Renal cortical epithelial cell (primary cell): ENCODE data around the gene VSIG2. TPM values are rescaled to one million over a fixed set of nuclear protein-coding genes. Genes with fewer than 3 reads are reported as not detected.

Experiments
- DNase-seq: peaks from one replicate; pipeline ENCODE4 v3.0.0-alpha.2; 2011; ENCODE audit warnings: low read depth
- total RNA-seq: library from RNA; depleted of rRNA; stranded (reverse); fragments of >200 nt; gene quantifications from 2 replicates; pipeline ENCODE4 v1.2.3, GENCODE V29; 2014

Gene VSIG2
- total RNA-seq, 1 donor from 2014 or later = 0.10 TPM

DNA sequence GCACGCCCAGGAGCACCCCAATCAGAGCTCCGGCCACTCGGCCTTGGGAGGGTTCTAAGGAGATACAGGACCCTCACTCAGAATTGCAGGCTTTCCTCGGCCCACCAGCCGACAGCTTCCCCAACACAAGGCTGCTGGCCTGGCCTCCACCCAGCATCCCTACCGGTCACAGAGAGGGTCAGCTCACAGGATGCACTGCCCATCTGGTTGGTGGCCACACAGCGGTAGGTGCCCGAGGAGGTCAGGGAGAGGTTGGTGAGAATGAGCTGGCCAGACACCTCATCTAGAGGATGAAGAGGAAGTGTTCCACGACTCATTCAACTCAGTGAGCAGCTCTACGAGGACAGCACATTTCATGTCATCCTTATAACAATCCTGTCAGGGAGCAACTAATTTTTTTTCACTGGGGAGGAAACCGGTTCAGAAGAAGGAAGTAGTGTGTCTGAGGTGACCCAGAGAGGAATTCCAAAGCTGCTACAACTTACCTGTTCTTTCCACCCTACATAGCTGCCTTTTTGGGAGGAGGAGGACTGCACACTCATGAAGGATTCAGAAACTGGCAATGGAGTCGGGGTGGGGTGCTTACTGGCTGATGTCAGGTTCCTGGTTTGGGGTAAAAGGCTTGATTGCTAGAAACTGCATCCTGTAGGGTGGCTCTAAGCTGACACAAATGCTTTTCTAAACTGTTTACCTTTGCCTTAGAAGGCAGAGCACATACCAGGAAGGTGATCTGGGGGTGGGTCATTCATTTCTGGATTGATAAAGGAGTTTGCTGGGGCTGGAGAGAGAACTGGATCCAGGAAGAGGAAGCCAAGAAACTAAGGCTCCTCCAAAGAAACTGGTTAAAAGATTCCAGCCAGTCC lies 3.3 kb downstream of the VSIG2 start:
- peak; percentile 32 for DNase-seq

DNA sequence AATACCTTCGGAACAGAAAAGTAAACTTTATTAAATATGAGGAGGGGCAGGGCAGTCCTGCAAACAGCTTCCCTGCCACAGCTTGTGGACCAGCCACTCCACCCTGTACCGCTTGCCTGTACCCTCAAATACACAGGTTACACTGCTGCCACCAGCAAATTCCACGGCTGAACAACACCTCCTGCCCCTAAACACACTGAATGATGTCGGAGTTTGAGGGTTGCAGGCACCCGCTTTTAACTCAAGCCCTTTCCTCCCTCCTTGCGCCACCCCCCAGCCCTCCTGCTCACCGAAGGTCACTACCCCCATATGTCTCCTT lies 4.0 kb downstream of the VSIG2 start:
- DNase-seq = no peak

DNA sequence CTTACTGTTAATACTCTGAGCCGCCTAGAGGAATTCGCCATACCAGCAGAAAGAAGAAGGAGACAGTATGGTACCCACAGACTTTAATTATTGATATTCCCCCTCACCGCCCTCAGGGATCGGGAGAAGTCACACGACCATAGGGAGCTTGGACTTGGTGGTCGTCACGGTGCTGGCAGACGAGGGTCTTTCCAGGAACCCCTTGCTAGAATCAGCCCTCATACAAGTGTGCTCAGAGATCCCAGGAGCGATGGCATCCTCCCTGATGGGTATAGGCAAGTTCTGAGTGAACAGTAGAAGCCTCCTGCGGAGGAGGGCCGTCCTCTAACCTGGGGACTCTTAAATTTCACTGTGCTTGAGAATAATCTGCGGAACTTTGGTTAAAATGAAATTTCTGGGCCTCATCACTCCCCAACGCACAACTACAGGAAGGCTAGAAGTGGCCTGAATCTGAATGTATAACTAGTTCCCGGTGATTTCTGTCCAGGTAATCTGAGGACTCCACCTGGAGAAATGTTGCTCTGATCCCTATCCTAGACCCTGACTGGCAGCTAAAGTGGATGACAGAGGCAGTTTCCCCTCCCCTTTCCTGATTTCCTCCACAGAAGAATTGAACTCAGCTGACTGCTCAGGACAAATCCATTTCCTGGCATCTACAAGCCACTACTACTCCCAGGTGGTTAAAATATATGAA lies 4.5 kb downstream of the VSIG2 start:
- DNase-seq = no peak

DNA sequence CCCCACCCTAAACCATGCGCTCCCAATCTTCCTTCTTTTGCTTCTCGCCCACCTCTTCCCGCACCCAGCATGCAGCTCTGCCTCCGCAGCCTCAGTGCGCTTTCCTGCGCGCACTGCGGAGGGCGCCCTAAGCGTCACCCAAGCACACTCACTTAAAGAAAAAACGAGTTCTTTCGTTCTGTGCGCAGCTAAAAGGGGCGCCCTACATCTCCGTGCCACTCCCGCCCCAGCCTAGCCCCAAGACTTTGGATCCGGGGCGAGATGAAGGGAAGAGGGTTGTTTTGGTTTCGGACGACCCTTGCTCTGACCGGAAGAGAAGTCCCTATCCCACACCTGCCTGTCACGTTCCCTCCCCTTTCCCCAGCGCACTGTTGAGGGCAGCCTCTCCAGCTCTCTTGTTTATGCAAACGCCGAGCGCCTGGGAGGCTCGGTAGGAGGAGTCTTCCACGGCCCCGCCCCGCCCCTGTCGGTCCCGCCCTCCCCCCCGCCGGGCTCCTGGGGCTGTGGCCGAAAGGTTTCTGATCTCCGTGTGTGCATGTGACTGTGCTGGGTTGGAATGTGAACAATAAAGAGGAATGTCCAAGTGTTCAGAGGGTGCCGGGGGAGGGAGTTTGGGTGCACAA lies 5.3 kb downstream of the VSIG2 start:
- peak; percentile 88 for DNase-seq

DNA sequence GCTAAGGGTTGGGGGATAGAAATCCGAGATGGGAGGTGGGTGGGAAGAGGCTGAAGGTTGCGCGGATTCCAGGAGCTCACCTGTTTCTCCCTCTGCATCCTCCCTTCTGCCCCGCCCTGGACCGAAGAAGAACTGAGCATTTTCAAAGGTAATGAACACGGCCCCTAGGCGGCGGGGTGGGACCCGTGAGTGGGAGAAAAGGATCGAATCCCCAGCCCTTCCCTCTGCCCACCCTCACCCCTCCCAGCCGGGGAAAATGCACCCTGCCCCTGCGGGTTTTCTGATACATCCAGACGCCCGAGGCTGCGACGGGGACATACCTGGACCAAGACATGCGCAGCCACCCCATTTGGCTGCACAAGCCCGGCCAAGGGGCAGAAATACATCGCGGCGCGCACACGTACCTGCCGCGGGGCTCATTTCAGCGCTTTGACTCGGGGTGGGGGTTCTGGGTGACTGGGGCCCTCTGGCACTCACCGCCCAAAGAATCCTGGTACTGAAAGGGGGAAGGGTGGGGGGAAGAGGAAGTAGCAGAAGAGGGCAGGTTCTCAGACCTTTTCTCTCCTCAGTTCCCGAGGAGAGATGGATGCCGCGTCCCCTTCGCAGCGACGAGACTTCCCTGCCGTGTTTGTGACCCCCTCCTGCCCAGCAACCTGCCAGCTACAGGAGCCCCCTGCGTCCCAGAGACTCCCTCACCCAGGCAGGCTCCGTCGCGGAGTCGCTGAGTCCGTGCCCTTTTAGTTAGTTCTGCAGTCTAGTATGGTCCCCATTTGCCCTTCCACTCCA lies 6.0 kb downstream of the VSIG2 start:
- no peak for DNase-seq

DNA sequence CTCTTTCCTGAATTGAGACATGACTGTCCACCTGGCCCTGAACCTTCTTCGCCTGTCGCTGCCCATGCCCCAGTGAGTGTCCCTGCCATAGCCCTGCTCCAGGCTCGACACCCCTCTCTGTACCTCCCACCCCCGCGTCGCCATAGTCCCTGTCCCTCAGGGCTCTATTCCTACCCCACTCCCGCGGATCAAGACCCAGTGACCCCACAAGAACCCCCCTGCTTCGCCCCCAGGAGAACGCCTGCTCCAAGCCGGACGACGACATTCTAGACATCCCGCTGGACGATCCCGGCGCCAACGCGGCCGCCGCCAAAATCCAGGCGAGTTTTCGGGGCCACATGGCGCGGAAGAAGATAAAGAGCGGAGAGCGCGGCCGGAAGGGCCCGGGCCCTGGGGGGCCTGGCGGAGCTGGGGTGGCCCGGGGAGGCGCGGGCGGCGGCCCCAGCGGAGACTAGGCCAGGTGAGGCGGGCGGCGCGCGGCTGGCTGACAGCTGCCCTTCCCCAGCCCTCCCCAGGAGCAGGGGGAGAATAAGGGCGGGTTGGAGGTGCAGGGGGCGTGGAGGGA lies 6.7 kb downstream of the VSIG2 start:
- DNase-seq = no peak

DNA sequence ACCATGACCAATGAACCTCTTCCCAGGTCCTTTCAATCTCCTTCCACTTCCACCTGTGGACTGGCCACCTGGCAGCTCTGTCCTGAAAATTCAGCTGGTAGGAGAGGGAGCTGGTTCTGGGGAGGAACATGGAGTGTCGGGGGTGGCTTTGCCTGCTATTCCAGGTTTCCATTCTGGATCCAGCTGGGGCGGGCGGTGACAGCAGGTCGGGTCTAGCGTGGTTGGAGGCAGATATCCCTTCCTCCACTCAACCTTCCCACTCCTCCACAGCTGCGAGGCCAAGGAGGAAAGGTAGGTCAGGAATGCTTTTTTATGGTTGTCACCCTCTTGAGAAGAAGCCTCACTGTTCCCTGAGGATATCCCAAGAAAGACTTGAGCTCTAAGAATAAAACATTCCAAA lies 9.0 kb downstream of the VSIG2 start:
- DNase-seq = no peak

DNA sequence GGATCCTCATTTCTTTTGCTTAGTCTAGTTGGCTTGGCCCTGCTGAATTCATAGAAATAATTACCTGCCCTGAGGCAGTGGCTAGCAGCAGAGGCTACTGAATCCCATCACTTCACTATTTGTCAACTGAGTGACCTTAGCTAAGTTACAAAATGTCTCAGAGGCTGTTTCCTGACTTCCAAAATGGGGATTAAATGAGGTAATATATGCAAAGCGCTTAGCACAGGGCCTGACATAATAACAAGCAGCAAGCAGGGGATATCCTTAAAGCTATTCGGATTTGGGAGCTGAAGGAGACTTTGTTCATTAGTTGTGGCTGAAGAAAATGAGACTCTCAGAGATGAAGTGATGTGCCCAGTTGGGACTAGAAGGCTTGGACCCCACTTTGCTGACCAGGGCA lies 9.5 kb downstream of the VSIG2 start:
- DNase-seq = no peak

DNA sequence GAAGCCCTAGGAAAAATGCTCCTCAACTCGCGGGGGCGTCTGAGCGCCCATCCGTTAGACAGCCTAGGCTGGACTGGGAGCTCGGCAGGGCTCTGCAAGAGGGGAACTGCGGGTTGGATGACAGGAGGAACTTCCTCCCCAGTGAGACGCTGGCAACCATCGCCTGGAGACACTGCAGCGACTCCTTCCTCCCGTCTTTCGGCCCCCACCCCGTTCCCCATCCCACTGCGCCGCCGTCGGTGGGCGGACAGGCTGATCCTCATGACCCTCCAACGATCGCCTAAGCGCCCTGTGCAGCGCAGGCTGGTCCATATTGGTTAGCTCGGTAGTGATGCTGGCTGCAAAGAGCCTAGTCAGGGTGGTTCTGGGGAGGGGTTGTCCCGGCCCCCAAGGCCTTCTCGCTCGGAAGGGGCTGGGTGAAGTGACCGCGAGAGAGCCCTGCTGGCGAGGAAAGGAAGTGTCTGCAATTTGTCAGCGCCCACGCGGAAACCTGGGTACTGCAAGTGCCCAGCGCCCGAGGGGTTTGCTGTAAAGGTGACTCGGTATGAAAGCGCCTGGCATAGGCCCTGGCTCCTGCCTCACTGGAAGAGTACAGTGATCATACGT lies 11.7 kb downstream of the VSIG2 start:
- DNase-seq = peak; percentile 30

DNA sequence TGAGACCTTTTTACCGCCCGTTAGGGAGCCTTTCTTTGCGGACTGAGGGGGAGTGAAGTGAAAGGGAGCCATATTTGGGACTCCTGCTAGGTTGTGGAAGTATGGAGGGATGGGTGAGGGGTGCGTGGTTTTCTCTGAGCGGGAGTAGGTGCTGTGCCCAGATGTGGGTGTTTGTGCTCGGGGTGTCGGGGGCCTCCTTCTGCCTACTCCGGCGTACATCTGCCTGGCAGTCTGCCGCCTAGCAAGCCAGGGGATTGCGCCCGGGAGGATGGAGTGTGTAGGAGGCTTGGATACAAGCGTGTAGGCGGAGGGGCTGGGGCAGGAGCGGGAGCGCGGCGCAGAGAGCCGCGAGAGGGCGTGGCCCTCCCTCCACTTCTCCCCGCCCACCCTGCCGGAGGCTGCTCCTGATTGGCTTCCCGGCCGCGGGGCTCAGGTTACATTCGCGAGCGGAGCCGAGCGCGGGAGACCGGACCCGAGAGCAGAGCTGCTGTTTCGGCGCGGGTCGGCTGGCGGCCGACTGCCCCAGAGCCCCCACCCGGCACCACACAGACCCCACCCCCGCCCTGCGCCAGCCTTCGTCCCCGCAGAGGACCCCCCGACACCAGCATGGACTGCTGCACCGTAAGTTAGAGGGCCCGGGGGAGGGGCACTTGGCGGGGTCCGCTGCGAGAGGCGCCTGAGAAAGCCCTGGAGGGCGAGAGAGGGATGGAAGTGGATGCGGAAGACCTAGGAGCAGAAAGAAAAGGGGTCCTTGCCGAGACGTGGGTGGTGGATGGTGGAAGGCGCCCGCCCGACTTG lies 12.4 kb downstream of the VSIG2 start, which contains the start of gene NRGN:
Gene NRGN (plus strand): TSS at position 464 of the 798 bp plus-strand sequence. CDS start 143 bp downstream, at position 607.
- DNase-seq = peak; percentile 69

DNA sequence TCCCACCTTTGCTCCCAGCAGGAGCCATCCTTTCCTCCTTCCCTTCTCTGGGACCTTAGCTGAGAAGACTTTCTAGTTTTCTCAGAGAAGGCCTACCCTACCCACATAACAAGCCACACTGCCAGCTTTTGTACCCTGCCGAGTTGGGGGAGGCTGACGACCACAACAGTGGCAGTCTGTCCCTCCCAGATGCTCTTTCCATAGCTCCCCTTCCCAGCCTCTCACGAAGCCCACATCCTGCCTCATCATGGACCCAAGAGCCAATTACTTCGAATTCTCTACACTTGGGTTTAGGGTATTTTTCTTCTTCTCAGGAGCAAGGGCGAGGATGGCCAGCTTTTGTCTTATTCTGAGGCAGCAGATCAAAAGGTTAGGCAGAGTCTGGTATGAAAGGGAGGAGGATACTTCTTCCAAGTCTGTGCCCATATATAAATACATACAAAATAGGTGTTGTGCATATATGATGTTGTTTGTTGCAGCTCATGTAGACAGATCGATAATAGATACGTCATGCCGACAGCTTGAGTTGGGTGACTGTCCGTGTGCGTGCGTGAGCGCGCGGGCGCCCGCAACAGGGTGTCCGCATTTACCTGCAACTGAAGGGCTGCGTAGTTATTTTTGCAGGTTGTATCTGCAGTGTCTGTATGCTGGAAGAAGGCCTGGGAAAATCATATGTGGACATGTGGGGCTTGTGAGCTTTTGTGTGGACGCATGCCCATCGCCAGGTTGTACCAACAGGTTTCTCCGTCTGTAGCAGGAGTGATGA lies 13.2 kb downstream of the VSIG2 start:
- DNase-seq = no peak

DNA sequence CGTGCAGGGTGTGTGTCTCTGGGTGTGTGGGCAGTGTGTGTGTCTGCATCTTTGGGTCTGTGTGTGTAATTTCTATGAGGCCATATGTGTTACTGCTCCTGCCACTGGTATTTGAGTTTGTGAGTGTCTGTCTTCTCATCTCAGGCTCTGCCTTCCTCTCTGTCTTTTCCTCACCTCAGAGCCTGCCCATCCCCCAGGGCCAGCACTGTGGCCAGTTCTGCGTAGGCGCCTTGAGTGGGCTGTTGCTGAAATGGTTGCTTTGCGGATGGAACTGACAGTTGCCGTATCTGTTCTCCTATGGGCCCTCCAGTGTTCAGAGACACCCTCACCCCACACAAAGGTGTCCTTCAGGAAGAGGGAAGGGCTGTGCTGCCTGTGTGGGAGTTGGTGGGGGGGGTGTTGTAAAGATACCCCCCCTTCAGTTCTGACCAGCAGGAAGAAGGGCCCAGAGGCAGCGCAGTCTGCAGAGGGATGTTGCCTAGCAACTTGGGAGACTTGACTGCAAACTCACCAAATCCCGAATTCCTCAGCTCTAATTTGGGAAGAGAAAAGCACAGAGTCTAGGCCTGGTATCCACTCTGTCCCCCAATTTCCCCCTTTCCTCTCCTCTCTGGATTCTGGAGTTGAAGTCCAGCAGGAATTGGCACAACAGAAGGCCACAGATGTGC lies 14.3 kb downstream of the VSIG2 start:
- no peak for DNase-seq

DNA sequence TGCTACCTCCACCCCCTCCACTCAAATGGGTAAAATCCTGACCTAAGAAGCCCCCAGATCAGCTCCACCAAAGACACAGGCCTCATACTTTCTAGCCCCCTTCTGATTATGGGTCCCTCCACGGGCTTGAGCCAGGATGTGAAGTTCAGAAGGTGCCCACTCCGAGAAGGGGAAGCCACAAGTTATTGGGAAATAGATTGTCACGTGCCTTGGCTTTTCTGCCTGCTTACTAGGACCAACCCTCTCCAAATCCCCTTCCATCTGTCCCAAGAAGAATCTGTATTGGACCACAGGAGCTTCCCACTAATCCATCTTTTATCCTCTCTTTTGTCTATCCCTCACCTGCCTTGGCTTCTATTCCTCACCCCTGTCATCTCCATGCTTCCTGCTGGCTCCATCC lies 15.3 kb downstream of the VSIG2 start:
- DNase-seq = no peak

DNA sequence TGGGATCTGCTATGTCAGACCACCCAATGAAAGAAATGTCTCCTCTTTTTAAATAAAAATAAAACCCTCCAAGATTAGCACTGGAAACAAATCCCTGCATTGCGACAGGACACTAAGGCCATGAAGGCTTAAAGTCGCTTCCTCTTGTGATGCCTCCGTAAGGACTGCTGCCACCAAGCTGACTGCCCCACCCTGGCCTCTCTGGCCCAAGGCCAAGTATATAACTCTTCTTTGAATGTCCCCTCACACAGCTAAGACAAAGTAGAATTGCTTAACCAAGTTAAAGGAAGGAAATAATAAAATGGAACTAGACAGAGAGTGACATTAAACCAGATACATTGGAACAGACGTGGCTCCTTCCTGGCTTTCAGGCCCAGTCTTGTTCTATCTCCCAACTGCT lies 19.8 kb downstream of the VSIG2 start:
- no peak for DNase-seq

DNA sequence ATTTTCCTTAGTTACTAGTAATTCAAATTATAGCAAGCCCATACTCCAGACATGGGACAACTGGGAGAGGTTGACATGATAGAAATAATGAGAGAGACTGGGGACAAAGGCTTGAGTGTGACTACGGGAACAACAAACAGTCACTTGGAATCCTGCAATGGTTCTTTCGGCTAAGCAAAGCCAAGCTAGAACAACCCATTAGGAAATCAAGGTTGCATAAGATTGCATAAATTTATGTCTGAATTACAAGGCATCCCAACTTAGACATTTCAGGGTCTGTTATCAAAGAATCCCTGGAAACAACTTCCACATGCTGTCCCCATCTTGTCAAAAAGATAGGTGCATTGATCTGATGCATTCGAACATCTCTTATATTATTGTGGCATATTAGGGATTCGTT lies 22.5 kb downstream of the VSIG2 start:
- DNase-seq = no peak

DNA sequence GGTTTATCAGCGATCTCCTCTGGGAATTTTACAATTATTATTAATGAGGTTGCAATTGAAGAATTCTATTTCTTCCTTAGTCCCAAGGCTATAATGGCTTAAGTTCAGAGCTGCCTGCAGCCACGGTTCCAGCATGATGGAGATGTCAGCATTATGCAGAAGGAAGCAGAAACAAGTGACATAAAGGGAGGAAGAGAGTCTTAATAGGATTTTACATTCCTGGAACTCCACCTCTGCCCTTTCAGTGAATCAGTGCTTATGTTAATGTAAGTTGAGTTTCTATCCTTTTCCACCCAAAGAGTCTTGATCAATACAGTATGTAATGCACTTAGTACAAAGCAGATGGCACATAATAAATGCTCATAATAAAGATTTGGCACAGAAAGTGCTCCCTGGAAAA lies 23.9 kb downstream of the VSIG2 start:
- no peak for DNase-seq

DNA sequence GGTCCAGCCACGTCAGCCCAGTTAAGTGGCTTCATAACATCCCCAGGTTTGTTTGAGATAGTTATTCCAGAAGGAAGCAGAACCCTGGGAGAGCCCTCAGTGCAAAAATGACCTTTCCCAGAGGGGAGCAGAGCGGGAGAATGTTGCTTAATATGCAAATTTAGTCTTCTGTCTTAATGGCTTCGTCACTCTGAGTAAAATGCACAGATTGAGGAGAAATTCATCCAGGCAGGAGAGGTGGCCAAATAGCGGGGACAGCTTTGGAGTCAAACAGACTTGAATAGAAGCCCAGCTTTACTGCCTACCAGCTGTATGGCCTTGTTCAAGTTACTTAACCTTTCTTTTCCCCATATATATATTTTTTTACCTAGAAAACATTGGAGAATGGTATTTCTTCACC lies 24.6 kb downstream of the VSIG2 start:
- DNase-seq = no peak

DNA sequence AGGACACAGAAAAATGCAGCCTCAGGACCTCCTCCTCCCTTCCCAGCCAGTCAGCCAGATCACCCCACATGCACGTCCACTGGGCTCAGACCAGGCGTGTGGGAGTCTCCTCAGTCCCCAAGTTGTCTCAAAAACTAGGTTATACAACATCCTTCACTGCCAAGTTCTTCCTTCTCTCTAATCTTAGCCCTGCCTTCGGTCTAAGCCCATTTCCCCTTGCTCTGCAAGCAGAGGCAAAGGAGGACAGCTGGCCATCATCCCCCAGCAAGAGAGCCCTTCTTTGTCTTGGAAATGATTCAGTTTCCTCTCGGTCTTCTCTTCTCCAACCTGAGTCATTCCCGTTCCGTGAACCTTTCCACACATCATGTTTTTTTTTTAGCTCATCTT lies 26.3 kb downstream of the VSIG2 start:
- DNase-seq = no peak
